ENCODE measurements around the gene ARAP3.

Gene ARAP3

GRCh38 chr5:141696431-141696830, 14.4 kb upstream of the ARAP3 start:
- DNase-seq: no peak

GRCh38 chr5:141695627-141696215, 13.7 kb upstream of the ARAP3 start:
- no peak for DNase-seq

GRCh38 chr5:141694479-141694878, 12.4 kb upstream of the ARAP3 start:
- no peak for DNase-seq

- DNase-seq: no peak
Measured at GRCh38 chr5:141692919-141693725, 11.1 kb upstream of the ARAP3 start.

GRCh38 chr5:141692533-141692888, 10.5 kb upstream of the ARAP3 start:
- no peak for DNase-seq

GRCh38 chr5:141691867-141692532, 10.0 kb upstream of the ARAP3 start:
- peak; percentile 26 for DNase-seq

GRCh38 chr5:141691286-141691866, 9.3 kb upstream of the ARAP3 start:
- DNase-seq: no peak

- DNase-seq: no peak
Measured at GRCh38 chr5:141686648-141687416, 4.8 kb upstream of the ARAP3 start.

- no peak for DNase-seq
Measured at GRCh38 chr5:141685591-141685990, 3.6 kb upstream of the ARAP3 start.

- DNase-seq: no peak
Measured at GRCh38 chr5:141683596-141684141, 1.6 kb upstream of the ARAP3 start.

GRCh38 chr5:141681295-141681694, 735 bp downstream of the ARAP3 start:
- DNase-seq: no peak

GRCh38 chr5:141680751-141681201, 1.3 kb downstream of the ARAP3 start:
- DNase-seq: no peak

- no peak for DNase-seq
Measured at GRCh38 chr5:141680178-141680577, 1.9 kb downstream of the ARAP3 start.

GRCh38 chr5:141677415-141677814, 4.6 kb downstream of the ARAP3 start:
- no peak for DNase-seq

GRCh38 chr5:141675672-141676071, 6.4 kb downstream of the ARAP3 start:
- no peak for DNase-seq

- no peak for DNase-seq
Measured at GRCh38 chr5:141674747-141675146, 7.3 kb downstream of the ARAP3 start.

- no peak for DNase-seq
Measured at GRCh38 chr5:141672841-141673813, 8.9 kb downstream of the ARAP3 start.

- no peak for DNase-seq
Measured at GRCh38 chr5:141672071-141672840, 9.8 kb downstream of the ARAP3 start.

- DNase-seq: no peak
Measured at GRCh38 chr5:141669520-141669919, 12.5 kb downstream of the ARAP3 start.

GRCh38 chr5:141668601-141669265, 13.3 kb downstream of the ARAP3 start:
- DNase-seq: no peak
